B cell (primary cell): ENCODE data around the gene DESI2. TPM values are rescaled to one million over a fixed set of nuclear protein-coding genes. Genes with fewer than 3 reads are reported as not detected.
"Not testable (repeated sequence)": the region's sequence is repeated elsewhere in the genome, so short reads cannot be mapped to it uniquely, and the experiment has no call there.

Experiments
- ATAC-seq: fragments of 200-7000 bp; cut with Tn5 transposase; one replicate; pipeline ENCODE4 v1.10.0; 2021; ENCODE audit warnings: low read depth, mild to moderate bottlenecking, moderate number of reproducible peaks, moderate library complexity
- CTCF ChIA-PET: fragments of 350-600 bp; sonication (Branson Sonifier 250); formaldehyde crosslinking; loops from one replicate; lab custom pipeline; 2021; ENCODE audit warnings: antibody characterized with exemption, inconsistent platforms; lab: Charles Lee
- POLR2A ChIA-PET: fragments of 350-600 bp; sonication (Branson Sonifier 250); formaldehyde crosslinking; loops from one replicate; lab custom pipeline; 2021; ENCODE audit warnings: antibody characterized with exemption; lab: Charles Lee
- DNase-seq: peaks from one replicate; pipeline ENCODE4 v3.0.0; 2013
- H2AFZ ChIP-seq: 2 replicates; pipeline ENCODE4 v1.6.1; 2012; ENCODE audit warnings: mild to moderate bottlenecking, low read depth, low read length; ENCODE audit not compliant: insufficient read depth, poor library complexity, severe bottlenecking
- H3K27ac ChIP-seq, 2 donors: 1 replicate in 1 of 2; 2 replicates in 1 of 2; pipeline ENCODE4 v1.5.1; 2012 to 2013; ENCODE audit warnings: low read length in 2 of 2, mild to moderate bottlenecking in 2 of 2, moderate library complexity in 1 of 2
- H3K27me3 ChIP-seq, 4 experiments: fragments of 200-600 bp in 1 of 4; sonication (generic) in 1 of 4; replicated peaks in 1 of 4; 1 replicate in 2 of 4; 2 replicates in 2 of 4; pipeline versions ENCODE4 v1.6.1 to v1.7.0; 2013 to 2016; ENCODE audit warnings: low read length in 3 of 4, mild to moderate bottlenecking in 2 of 4, mixed read lengths in 1 of 4, moderate library complexity in 1 of 4; ENCODE audit not compliant: insufficient read depth in 4 of 4, control insufficient read depth in 3 of 4; ENCODE audit errors: control extremely low read depth in 1 of 4
- H3K36me3 ChIP-seq, 2 experiments: replicated peaks in 1 of 2; 1 replicate in 1 of 2; 2 replicates in 1 of 2; pipeline versions ENCODE4 v1.6.1 to v1.7.1; 2013; ENCODE audit warnings: low read length in 1 of 2; ENCODE audit not compliant: insufficient read depth in 2 of 2, control insufficient read depth in 1 of 2; ENCODE audit errors: control extremely low read depth in 1 of 2, extremely low read depth in 1 of 2
- H3K4me1 ChIP-seq, 2 donors: fragments of 200-600 bp in 1 of 2; sonication (generic) in 1 of 2; 1 replicate in 1 of 2; 2 replicates in 1 of 2; pipeline versions ENCODE4 v1.5.1 to v1.6.1; 2013 to 2017; ENCODE audit warnings: low read length in 2 of 2; ENCODE audit not compliant: control insufficient read depth in 2 of 2, insufficient read depth in 2 of 2
- H3K4me2 ChIP-seq: replicated peaks from 2 replicates; pipeline ENCODE3; 2012; ENCODE audit warnings: mild to moderate bottlenecking, low read depth, low read length; ENCODE audit not compliant: poor library complexity, severe bottlenecking
- H3K4me3 ChIP-seq, 5 experiments: fragments of 200-600 bp in 1 of 5; sonication (generic) in 1 of 5; 1 replicate in 3 of 5; 2 replicates in 2 of 5; pipeline versions ENCODE4 v1.5.1 to v1.7.0; 2011 to 2016; ENCODE audit warnings: low read length in 4 of 5, mild to moderate bottlenecking in 4 of 5, low read depth in 2 of 5, control low read depth in 1 of 5, moderate library complexity in 1 of 5; ENCODE audit not compliant: insufficient read depth in 1 of 5; ENCODE audit errors: control extremely low read depth in 1 of 5, extremely low read depth in 1 of 5
- H3K79me2 ChIP-seq: fragments of 200-600 bp; sonication (generic); one replicate; pipeline ENCODE4 v1.6.0; 2016; ENCODE audit warnings: low read length; ENCODE audit not compliant: control insufficient read depth, insufficient read depth
- H3K9ac ChIP-seq: fragments of 200-600 bp; sonication (generic); 2 replicates; pipeline ENCODE4 v1.6.1; 2017; ENCODE audit warnings: mild to moderate bottlenecking, low read length, moderate library complexity
- H3K9me3 ChIP-seq, 3 donors: one replicate each; pipeline versions ENCODE4 v1.6.1 to v1.7.1; 2013; ENCODE audit warnings: low read length in 2 of 3; ENCODE audit not compliant: control insufficient read depth in 2 of 3, insufficient read depth in 1 of 3; ENCODE audit errors: control extremely low read depth in 1 of 3
- H4K20me1 ChIP-seq: 2 replicates; pipeline ENCODE4 v1.6.0; 2012; ENCODE audit warnings: mild to moderate bottlenecking, low read length; ENCODE audit not compliant: insufficient read depth, control insufficient read depth, poor library complexity, severe bottlenecking
- H3K27ac Mint-ChIP-seq: one replicate; pipeline ENCODE4 v1.8.0; 2021; ENCODE audit warnings: mixed read lengths
- H3K27me3 Mint-ChIP-seq: one replicate; pipeline ENCODE4 v1.8.0; 2021; ENCODE audit warnings: mixed read lengths
- H3K4me1 Mint-ChIP-seq: one replicate; pipeline ENCODE4 v1.8.0; 2021; ENCODE audit warnings: mixed read lengths
- H3K4me3 Mint-ChIP-seq: one replicate; pipeline ENCODE4 v1.8.0; 2021; ENCODE audit warnings: mixed read lengths
- H3K9me3 Mint-ChIP-seq: one replicate; pipeline ENCODE4 v1.8.0; 2022; ENCODE audit warnings: mixed read lengths; ENCODE audit not compliant: insufficient read depth
- EZH2 ChIP-seq: IDR thresholded peaks from 2 replicates; pipeline ENCODE4 v1.6.1; 2012; ENCODE audit warnings: borderline replicate concordance, low read depth, mild to moderate bottlenecking, moderate library complexity, low read length; ENCODE audit not compliant: insufficient read depth, poor library complexity, severe bottlenecking
- WGBS: methylation state at CpG from one replicate; pipeline ENCODE4 v1.1.5; 2013; ENCODE audit warnings: missing lambda C conversion rate; ENCODE audit not compliant: insufficient coverage; 5-methylcytosine and 5-hydroxymethylcytosine counted together
- intact Hi-C: fragments of 100-400 bp; cut with micrococcal nuclease; formaldehyde crosslinking; loops from one replicate; pipeline ENCODE4 v1.10.0; 2022
- polyA plus RNA-seq: library from polyadenylated mRNA; depleted of rRNA; stranded (reverse); fragments of >200 nt; gene quantifications from 2 replicates; pipeline ENCODE4 v1.2.3, GENCODE V29; 2012
- total RNA-seq, 2 donors: library from RNA; stranded (reverse); fragments of 120-200 nt in 1 of 2; gene quantifications; 1 replicate in 1 of 2; 2 replicates in 1 of 2; pipeline versions ENCODE4 v1.2.3 to v1.2.4, GENCODE V29; 2013 to 2022
- TF ChIP-seq, protein P1 (sequence below): fragments of 200-600 bp; IDR thresholded peaks from one replicate; pipeline ENCODE4 v1.8.0; 2022; ENCODE audit warnings: antibody characterized with exemption, mild to moderate bottlenecking

DESI2 gene
- total and polyA plus RNA-seq, 2 donors (not counting 1 experiment from before 2014, with no cell fraction given), result 9.3 to 25.2 TPM

DNA sequence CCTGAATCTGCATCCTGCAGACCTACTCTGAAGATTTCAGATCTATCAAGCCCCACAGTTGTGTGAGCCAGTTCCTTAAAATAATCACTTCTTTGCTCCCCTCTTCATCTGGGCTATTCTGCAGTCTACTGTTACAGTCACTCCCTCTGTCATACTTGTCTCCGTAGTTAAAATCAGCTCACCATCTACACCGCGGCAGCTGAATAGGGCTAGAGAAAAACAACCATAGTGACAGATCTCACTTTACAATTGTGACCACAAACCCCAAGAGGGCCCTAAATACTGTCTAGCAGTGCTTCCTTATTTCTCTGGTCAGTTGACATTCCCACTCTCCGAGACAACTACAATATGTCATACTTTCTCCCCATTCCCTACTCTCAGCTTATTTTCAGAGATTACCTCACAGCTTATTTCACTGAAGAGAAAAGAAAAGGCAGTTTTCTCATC, 12.9 kb downstream of the DESI2 start:
- TF ChIP-seq, protein P1, sequence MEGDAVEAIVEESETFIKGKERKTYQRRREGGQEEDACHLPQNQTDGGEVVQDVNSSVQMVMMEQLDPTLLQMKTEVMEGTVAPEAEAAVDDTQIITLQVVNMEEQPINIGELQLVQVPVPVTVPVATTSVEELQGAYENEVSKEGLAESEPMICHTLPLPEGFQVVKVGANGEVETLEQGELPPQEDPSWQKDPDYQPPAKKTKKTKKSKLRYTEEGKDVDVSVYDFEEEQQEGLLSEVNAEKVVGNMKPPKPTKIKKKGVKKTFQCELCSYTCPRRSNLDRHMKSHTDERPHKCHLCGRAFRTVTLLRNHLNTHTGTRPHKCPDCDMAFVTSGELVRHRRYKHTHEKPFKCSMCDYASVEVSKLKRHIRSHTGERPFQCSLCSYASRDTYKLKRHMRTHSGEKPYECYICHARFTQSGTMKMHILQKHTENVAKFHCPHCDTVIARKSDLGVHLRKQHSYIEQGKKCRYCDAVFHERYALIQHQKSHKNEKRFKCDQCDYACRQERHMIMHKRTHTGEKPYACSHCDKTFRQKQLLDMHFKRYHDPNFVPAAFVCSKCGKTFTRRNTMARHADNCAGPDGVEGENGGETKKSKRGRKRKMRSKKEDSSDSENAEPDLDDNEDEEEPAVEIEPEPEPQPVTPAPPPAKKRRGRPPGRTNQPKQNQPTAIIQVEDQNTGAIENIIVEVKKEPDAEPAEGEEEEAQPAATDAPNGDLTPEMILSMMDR, result no peak
- no peak for TF ChIP-seq EZH2
- Mint-ChIP-seq H3K4me3 (no peak overlapping the region), H3K27me3 (no peaks in the 10 kb centered on the region), H3K4me1 (peaks cover 21% of the 10 kb centered on the region), H3K9me3 (no peaks in the 10 kb centered on the region), H3K27ac (no peak overlapping the region)
- 4% methylated on average over 4 of the region's 4 CpGs for WGBS
- no peaks in the 10 kb centered on the region for H3K27me3 ChIP-seq
- POLR2A ChIA-PET, result interaction anchor here (0.6 to 1.2 kb wide), 2 partner anchors 12 to 119 kb away, joined by 3 to 5 read pairs; no protein-coding TSS in a partner anchor
- no peak overlapping the region for H3K27ac ChIP-seq
- no peak overlapping the region for H2AFZ ChIP-seq
- no peaks in the 10 kb centered on the region for H3K36me3 ChIP-seq
- H4K20me1 ChIP-seq, result peaks cover 38% of the 10 kb centered on the region
- peaks cover 32 to 40% of the 10 kb centered on the region in 2 donors for H3K4me1 ChIP-seq
- intact Hi-C loops, result no loop called here
- DNase-seq (peak; percentile 54), ATAC-seq (peak; percentile 90)
- H3K9me3 ChIP-seq, result no peaks in the 10 kb centered on the region
- CTCF ChIA-PET, result interaction anchor here (0.8 to 3.5 kb wide), 4 partner anchors 12 to 133 kb away, joined by 3 to 11 read pairs (median 3); no protein-coding TSS in a partner anchor
- H3K9ac ChIP-seq, result peak overlapping the region; percentile 6
- H3K79me2 ChIP-seq, result peaks cover 53% of the 10 kb centered on the region
- peak overlapping the region; percentile 40 for H3K4me2 ChIP-seq
- no peak overlapping the region for H3K4me3 ChIP-seq

DNA sequence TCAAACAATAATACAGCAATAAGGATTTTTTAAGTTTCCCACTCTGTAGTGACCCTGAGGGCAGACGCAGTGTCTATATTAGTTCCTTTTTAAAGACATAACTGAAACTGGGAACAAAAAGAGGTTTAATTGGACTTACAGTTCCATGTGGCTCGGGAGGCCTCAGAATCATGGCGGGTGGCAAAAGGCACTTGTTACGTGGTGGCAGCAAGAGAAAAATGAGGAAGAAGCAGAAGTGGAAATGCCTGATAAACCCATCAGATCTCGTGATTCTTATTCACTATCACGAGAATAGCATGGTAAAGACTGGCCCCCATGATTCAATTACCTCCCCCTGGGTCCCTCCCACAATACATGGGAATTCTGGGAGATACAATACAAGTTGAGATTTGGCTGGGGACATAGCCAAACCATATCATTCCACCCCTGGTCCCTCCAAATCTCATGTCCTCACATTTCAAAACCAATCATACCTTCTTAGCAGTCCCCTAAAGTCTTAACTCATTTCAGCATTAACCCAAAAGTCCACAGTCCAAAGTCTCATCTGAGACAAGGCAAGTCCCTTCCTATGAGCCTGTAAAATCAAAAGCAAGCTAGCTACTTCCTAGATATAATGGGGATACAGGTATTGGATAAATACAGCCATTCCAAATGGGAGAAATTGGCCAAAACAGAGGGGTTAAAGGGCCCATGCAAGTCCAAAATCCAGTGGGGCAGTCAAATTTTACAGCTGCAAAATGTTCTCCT, 13.9 kb downstream of the DESI2 start:
- H3K4me2 ChIP-seq, H3K9ac ChIP-seq, H3K9me3 Mint-ChIP-seq, intact Hi-C loops, ATAC-seq, H3K27me3 ChIP-seq, DNase-seq, POLR2A ChIA-PET, H3K36me3 ChIP-seq, H3K27me3 Mint-ChIP-seq, H3K4me3 ChIP-seq, H3K4me3 Mint-ChIP-seq, H2AFZ ChIP-seq, H3K9me3 ChIP-seq, H3K27ac ChIP-seq, H3K27ac Mint-ChIP-seq: not testable (repeated sequence)
- Histone ChIP-seq H3K4me1 (peaks cover 32 to 40% of the 10 kb centered on the region in 2 donors), H3K79me2 (peaks cover 57% of the 10 kb centered on the region), H4K20me1 (peaks cover 38% of the 10 kb centered on the region)
- WGBS, result 93% methylated on average over 3 of the region's 6 CpGs
- H3K4me1 Mint-ChIP-seq, result peaks cover 23% of the 10 kb centered on the region
- CTCF ChIA-PET, result interaction anchor here (1.0 to 3.5 kb wide), 2 partner anchors 13 to 132 kb away, joined by 3 to 11 read pairs; no protein-coding TSS in a partner anchor
